ENCODE data around the gene LMF2. TPM values are rescaled to one million over a fixed set of nuclear protein-coding genes. Genes with fewer than 3 reads are reported as not detected.

LMF2 gene
- total and polyA plus RNA-seq, 2 of the 4 experiments (the other 2 are of a cell fraction), result 16.8 to 82.6 TPM

DNA sequence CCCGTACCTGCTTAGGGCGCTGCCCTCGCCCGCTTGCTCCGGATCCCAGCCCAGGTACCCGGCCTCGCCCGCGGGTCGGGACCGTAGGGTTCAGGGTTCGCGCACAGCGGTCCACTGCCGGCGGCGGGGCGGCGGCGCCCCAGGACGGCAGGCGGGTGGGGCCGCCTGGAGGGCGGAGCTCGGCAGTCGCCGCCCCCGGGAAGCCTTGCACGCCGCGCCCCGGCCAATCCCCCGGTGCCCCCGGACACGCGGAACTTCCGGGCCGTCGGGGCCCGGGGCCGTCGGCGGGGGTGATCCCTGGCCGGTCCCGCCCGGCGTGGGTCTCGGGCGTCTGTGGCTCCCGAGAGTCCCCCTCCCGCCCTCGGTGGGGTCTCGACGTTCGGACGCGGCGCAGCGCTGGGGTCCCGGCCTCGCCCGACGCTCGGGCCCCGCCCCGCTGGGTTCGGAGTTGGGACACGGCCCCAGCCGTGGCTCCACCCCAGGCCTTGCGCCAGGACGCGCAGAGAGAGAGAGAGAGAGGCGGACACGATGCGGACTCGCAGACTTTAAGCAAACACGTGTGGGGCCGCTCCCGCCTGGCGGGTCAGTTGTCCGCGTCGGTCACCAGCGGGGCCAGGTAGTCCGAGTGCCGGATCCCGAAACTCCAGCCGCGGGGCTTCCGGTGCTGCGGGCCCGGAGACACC lies 22.5 kb upstream of the LMF2 start, which contains the start of gene TYMP:
TSS of gene TYMP (minus strand) at position 116 of the 683 bp plus-strand sequence. CDS start 303 bp downstream, outside the sequence.
- peak within 1 kb of the TSS; percentile 82 for H3K4ac ChIP-seq (ENCODE audit: low read depth, low read length)
- 4% methylated on average over 46 of the region's 92 CpGs; no CpG with 5 or more reads in 1 of the 2 experiments for WGBS, 2 experiments (ENCODE audit: extremely low coverage in 2 of 2, insufficient read length in 1 of 2)
- H3K9me3 ChIP-seq (ENCODE audit: control insufficient read depth, insufficient read depth, low read length), result no peaks in the 10 kb centered on the region
- H3K4me3 ChIP-seq (ENCODE audit: insufficient read depth, low read depth, low read length), result peak within 1 kb of the TSS; percentile 21
- 0 out of 2 replicates have a peak, but pooled peaks have one; percentile 10 for TF ChIP-seq MAZ (IDR thresholded peaks at IDR 0.05; ENCODE audit: borderline replicate concordance, low read depth, low read length)
- TF ChIP-seq SMC3 (IDR thresholded peaks at IDR 0.05; ENCODE audit: low read depth, low read length), result no peak
- TF ChIP-seq, protein P1, sequence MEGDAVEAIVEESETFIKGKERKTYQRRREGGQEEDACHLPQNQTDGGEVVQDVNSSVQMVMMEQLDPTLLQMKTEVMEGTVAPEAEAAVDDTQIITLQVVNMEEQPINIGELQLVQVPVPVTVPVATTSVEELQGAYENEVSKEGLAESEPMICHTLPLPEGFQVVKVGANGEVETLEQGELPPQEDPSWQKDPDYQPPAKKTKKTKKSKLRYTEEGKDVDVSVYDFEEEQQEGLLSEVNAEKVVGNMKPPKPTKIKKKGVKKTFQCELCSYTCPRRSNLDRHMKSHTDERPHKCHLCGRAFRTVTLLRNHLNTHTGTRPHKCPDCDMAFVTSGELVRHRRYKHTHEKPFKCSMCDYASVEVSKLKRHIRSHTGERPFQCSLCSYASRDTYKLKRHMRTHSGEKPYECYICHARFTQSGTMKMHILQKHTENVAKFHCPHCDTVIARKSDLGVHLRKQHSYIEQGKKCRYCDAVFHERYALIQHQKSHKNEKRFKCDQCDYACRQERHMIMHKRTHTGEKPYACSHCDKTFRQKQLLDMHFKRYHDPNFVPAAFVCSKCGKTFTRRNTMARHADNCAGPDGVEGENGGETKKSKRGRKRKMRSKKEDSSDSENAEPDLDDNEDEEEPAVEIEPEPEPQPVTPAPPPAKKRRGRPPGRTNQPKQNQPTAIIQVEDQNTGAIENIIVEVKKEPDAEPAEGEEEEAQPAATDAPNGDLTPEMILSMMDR (conservative IDR thresholded peaks at IDR 0.05; ENCODE audit: low read depth, low read length), result no peak
- TF ChIP-seq BHLHE40 (IDR thresholded peaks at IDR 0.05; ENCODE audit: low read depth, low read length), result 0 out of 2 replicates have a peak, but pooled peaks have one; percentile 27
- no peak for TF ChIP-seq MXI1 (IDR thresholded peaks at IDR 0.05; ENCODE audit: borderline replicate concordance, low read depth, low read length)
- no peak for TF ChIP-seq CHD1 (IDR thresholded peaks at IDR 0.05; ENCODE audit: low read depth, low read length)
- TF ChIP-seq MAFK (IDR thresholded peaks at IDR 0.05; ENCODE audit: low read depth, low read length), result no peak
- TF ChIP-seq RCOR1 (IDR thresholded peaks at IDR 0.05; ENCODE audit: insufficient replicate concordance, low read length), result no peak
- ATAC-seq (ENCODE audit: low read depth) (peak; percentile 4), DNase-seq (peak; percentile 44)
- H2AK5ac ChIP-seq (ENCODE audit: low read depth, low read length), result peak within 1 kb of the TSS; percentile 81
- peak within 1 kb of the TSS; percentile 53 to 91; a peak in 3 of 4 replicates for H4K8ac ChIP-seq (ENCODE audit: low read depth in 2 of 2, low read length in 2 of 2)
- peak within 1 kb of the TSS; percentile 89 for H2AFZ ChIP-seq (replicated peaks; ENCODE audit: low read length, poor library complexity)
- no peak within 1 kb of the TSS; the same call in 1 of the 2 replicates for H3K27ac ChIP-seq (ENCODE audit: insufficient read depth, low read length)
- peak within 1 kb of the TSS; percentile 69 for H3K4me2 ChIP-seq (ENCODE audit: low read depth, low read length)
- ChIA-PET POLR2A (ENCODE audit: unreplicated experiment) (interaction anchor here (0.6 kb wide), 1 partner anchor 14 kb away, joined by 3 read pairs; no protein-coding TSS in a partner anchor), CTCF (no interaction called here)
- intact Hi-C loops (cut with micrococcal nuclease) (loop anchor here (5.0 kb wide), 1 partner anchor 52 kb away; the partner anchor contains the start of gene CHKB), in situ Hi-C loops (cut with MboI; ENCODE audit: low sequenced_read_pairs) (loop anchor here (5.0 kb wide), 1 partner anchor 47 kb away; the partner anchor contains the start of gene CPT1B), dilution Hi-C loops (cut with HindIII; ENCODE audit: low sequenced_read_pairs, unreplicated experiment) (no loop called here)
- no TSS peak for BruUV-seq (replicated peaks)
- 0 out of 2 replicates have a peak within 1 kb of the TSS, but pooled peaks have one; percentile 12 for H3K56ac ChIP-seq (ENCODE audit: extremely low read depth, insufficient read depth, low read length)
- peak within 1 kb of the TSS; percentile 42; the same call in 1 of the 2 replicates for H3K14ac ChIP-seq (replicated peaks; ENCODE audit: low read depth, low read length)
- peak within 1 kb of the TSS; percentile 72; the same call in 1 of the 2 replicates for H3K23ac ChIP-seq (ENCODE audit: low read depth, low read length)
- H4K91ac ChIP-seq (ENCODE audit: insufficient read depth, low read depth, low read length), result peak within 1 kb of the TSS; percentile 77
- H4K5ac ChIP-seq (ENCODE audit: low read depth, low read length), result peak within 1 kb of the TSS; percentile 49
- peak within 1 kb of the TSS; percentile 96 for H2AK9ac ChIP-seq (replicated peaks; ENCODE audit: low read depth, low read length, poor library complexity)
- H3K9me1 ChIP-seq (ENCODE audit: insufficient read depth, low read length), result peaks cover 13% of the 10 kb centered on the region; the same call in 1 of the 2 replicates
- no peaks in the 10 kb centered on the region for H3K36me3 ChIP-seq (ENCODE audit: control insufficient read depth, insufficient read depth, low read length)
- peaks cover 5% of the 10 kb centered on the region; the same call in 1 of the 2 replicates for H3K27me3 ChIP-seq (ENCODE audit: control insufficient read depth, insufficient read depth, low read length)
- peaks cover 4 to 20% of the 10 kb centered on the region in 2 experiments; a peak in 2 of 4 replicates for H3K79me1 ChIP-seq (ENCODE audit: low read depth in 1 of 2, low read length in 2 of 2)
- H2BK120ac ChIP-seq (ENCODE audit: low read depth, low read length), result peak within 1 kb of the TSS; percentile 27; the same call in 1 of the 2 replicates
- H2BK15ac ChIP-seq (ENCODE audit: low read depth, low read length), result no peak within 1 kb of the TSS; the same call in 2 of the 3 replicates
- no peaks in the 10 kb centered on the region for H4K20me1 ChIP-seq (ENCODE audit: insufficient read depth, low read length)
- no peak within 1 kb of the TSS for H2BK5ac ChIP-seq (ENCODE audit: low read depth, low read length, poor library complexity, severe bottlenecking)
- H3K4me1 ChIP-seq (ENCODE audit: control insufficient read depth, insufficient read depth, low read length), result peaks cover 19% of the 10 kb centered on the region
- H3K9ac ChIP-seq (ENCODE audit: low read depth, low read length), result no peak within 1 kb of the TSS
- no peak within 1 kb of the TSS for H3K18ac ChIP-seq (ENCODE audit: low read depth, low read length)
- no peak within 1 kb of the TSS for H2BK20ac ChIP-seq (ENCODE audit: low read depth, low read length)

Data from IMR-90 (cell line).